Activated CD8-positive, alpha-beta T cell treated with anti-CD3 and anti-CD28 coated beads for 36 hours (primary cell): ENCODE data around the gene TUBA4B. TPM values are rescaled to one million over a fixed set of nuclear protein-coding genes. Genes with fewer than 3 reads are reported as not detected.
A peak's percentile ranks its signal among the peaks of the same experiment; 100 is the strongest.

Source experiments
- ATAC-seq: fragments of 200-7000 bp; cut with Tn5 transposase; one replicate; pipeline ENCODE4 v1.10.0; 2021; ENCODE audit warnings: mild to moderate bottlenecking, moderate library complexity
- CTCF ChIA-PET: fragments of 350-600 bp; sonication (Branson Sonifier 250); formaldehyde crosslinking; loops from one replicate; lab custom pipeline; 2021; ENCODE audit warnings: antibody characterized with exemption; lab: Charles Lee
- POLR2A ChIA-PET: fragments of 350-600 bp; sonication (Branson Sonifier 250); formaldehyde crosslinking; loops from one replicate; lab custom pipeline; 2021; ENCODE audit warnings: antibody characterized with exemption; lab: Charles Lee
- DNase-seq: peaks from one replicate; pipeline ENCODE4 v3.0.0-alpha.2; 2020
- H3K27ac Mint-ChIP-seq: one replicate; pipeline ENCODE4 v1.8.0; 2021; ENCODE audit warnings: mild to moderate bottlenecking, mixed read lengths
- H3K27me3 Mint-ChIP-seq: one replicate; pipeline ENCODE4 v1.8.0; 2021; ENCODE audit warnings: mixed read lengths
- H3K36me3 Mint-ChIP-seq: one replicate; pipeline ENCODE4 v1.8.0; 2021; ENCODE audit warnings: low read depth, mixed read lengths
- H3K4me1 Mint-ChIP-seq: one replicate; pipeline ENCODE4 v1.8.0; 2021; ENCODE audit warnings: low read depth, mixed read lengths
- H3K4me3 Mint-ChIP-seq: one replicate; pipeline ENCODE4 v1.8.0; 2021; ENCODE audit warnings: mild to moderate bottlenecking, moderate library complexity, mixed read lengths
- H3K9me3 Mint-ChIP-seq: one replicate; pipeline ENCODE4 v1.8.0; 2021; ENCODE audit warnings: mixed read lengths
- CTCF ChIP-seq: fragments of 200-600 bp; IDR thresholded peaks from one replicate; pipeline ENCODE4 v1.8.0; 2022; ENCODE audit warnings: antibody characterized with exemption, mild to moderate bottlenecking
- intact Hi-C: fragments of 100-400 bp; cut with micrococcal nuclease; formaldehyde crosslinking; loops from one replicate; pipeline ENCODE4 v1.10.0; 2022
- total RNA-seq, 2 experiments: library from RNA; stranded (reverse); gene quantifications; one replicate each; pipeline ENCODE4 v1.2.3, GENCODE V29; 2021

Gene TUBA4B
- total RNA-seq, 2 experiments from 2014 or later, result not detected

- no peak for TF ChIP-seq CTCF
- POLR2A ChIA-PET, result interaction anchor here (1.3 to 9.9 kb wide), 2 partner anchors 12 to 15 kb away, joined by 6 to 239 read pairs; partner anchors contain the start of genes ABCB6, GLB1L, STK16 and TUBA4A
- Mint-ChIP-seq H3K4me1 (peaks cover 19% of the 10 kb centered on the region), H3K36me3 (peaks cover 76% of the 10 kb centered on the region), H3K9me3 (no peaks in the 10 kb centered on the region), H3K27ac (no peak overlapping the region), H3K27me3 (no peaks in the 10 kb centered on the region), H3K4me3 (no peak overlapping the region)
- intact Hi-C loops, result no loop called here
- DNase-seq (no peak), ATAC-seq (no peak)
- CTCF ChIA-PET, result interaction anchor here (0.6 to 1.1 kb wide), 2 partner anchors 45 to 161 kb away, joined by 3 read pairs; partner anchors contain the start of gene DNAJB2
Observed at GRCh38 chr2:219234331-219234730, 18.7 kb upstream of the TUBA4B start.

- H3K4me1 Mint-ChIP-seq, result peaks cover 42% of the 10 kb centered on the region
- intact Hi-C loops, result no loop called here
- peak overlapping the region; percentile 32 for H3K27ac Mint-ChIP-seq
- peaks cover 21% of the 10 kb centered on the region for H3K36me3 Mint-ChIP-seq
- ChIA-PET CTCF (interaction anchor here (3.0 kb wide), 1 partner anchor 12 kb away, joined by 10 read pairs; no protein-coding TSS in a partner anchor), POLR2A (interaction anchor here (1.3 to 19.2 kb wide), 3 partner anchors 11 to 24 kb away, joined by 6 to 239 read pairs (median 35); partner anchors contain the start of genes ABCB6, ANKZF1, ATG9A and TUBA4A)
- H3K9me3 Mint-ChIP-seq, result no peaks in the 10 kb centered on the region
- ATAC-seq, result no peak
- H3K27me3 Mint-ChIP-seq, result no peaks in the 10 kb centered on the region
- DNase-seq, result no peak
- peak overlapping the region; percentile 66 for H3K4me3 Mint-ChIP-seq
- TF ChIP-seq CTCF, result no peak
Observed at GRCh38 chr2:219243291-219243761, 9.7 kb upstream of the TUBA4B start.

GRCh38 chr2:219244789-219245147, 8.3 kb upstream of the TUBA4B start:
- peaks cover 56% of the 10 kb centered on the region for H3K4me1 Mint-ChIP-seq
- H3K4me3 Mint-ChIP-seq, result peak overlapping the region; percentile 98
- no peak for TF ChIP-seq CTCF
- no peaks in the 10 kb centered on the region for H3K27me3 Mint-ChIP-seq
- peak overlapping the region; percentile 99 for H3K27ac Mint-ChIP-seq
- peaks cover 30% of the 10 kb centered on the region for H3K36me3 Mint-ChIP-seq
- ATAC-seq (no peak), DNase-seq (no peak)
- ChIA-PET CTCF (interaction anchor here (0.8 to 3.0 kb wide), 13 partner anchors 9 to 85 kb away, joined by 3 to 24 read pairs (median 4); partner anchors contain the start of genes ABCB6, ANKZF1, ATG9A and DNAJB2), POLR2A (interaction anchor here (0.7 to 19.2 kb wide), 12 partner anchors 8 to 74 kb away, joined by 3 to 239 read pairs (median 6); partner anchors contain the start of genes ABCB6, ANKZF1, ATG9A and TUBA4A)
- H3K9me3 Mint-ChIP-seq, result no peaks in the 10 kb centered on the region
- intact Hi-C loops, result loop anchor here (5.0 kb wide), 1 partner anchor 53 kb away; no protein-coding TSS in a partner anchor

- Mint-ChIP-seq H3K27ac (peak within 1 kb of the TSS; percentile 99), H3K4me3 (peak within 1 kb of the TSS; percentile 98), H3K27me3 (no peaks in the 10 kb centered on the region), H3K36me3 (peaks cover 35% of the 10 kb centered on the region), H3K9me3 (no peaks in the 10 kb centered on the region), H3K4me1 (peaks cover 61% of the 10 kb centered on the region)
- CTCF ChIA-PET, result interaction anchor here (0.8 to 3.0 kb wide), 14 partner anchors 8 to 85 kb away, joined by 3 to 24 read pairs (median 4); partner anchors contain the start of genes ABCB6, ANKZF1, ATG9A and DNAJB2
- intact Hi-C loops, result loop anchor here (5.0 kb wide), 1 partner anchor 52 kb away; no protein-coding TSS in a partner anchor
- POLR2A ChIA-PET, result interaction anchor here (0.7 to 19.2 kb wide), 16 partner anchors 8 to 133 kb away, joined by 3 to 239 read pairs (median 6); partner anchors contain the start of genes ABCB6, ANKZF1, ATG9A and TUBA4A
- DNase-seq (peak; percentile 93), ATAC-seq (peak; percentile 58)
- TF ChIP-seq CTCF, result no peak
Observed at GRCh38 chr2:219245148-219245898, 7.7 kb upstream of the TUBA4B start, which contains the start of the genes GLB1L and STK16. GLB1L (minus strand) TSS chr2:219245444; CDS start chr2:219243573, 1,871 bp downstream. STK16 (plus strand) TSS chr2:219245479; CDS start chr2:219246000, 521 bp downstream.
